HL-60 (cell line): ENCODE data around the gene KCTD16.

Experiments
- CTCF ChIP-seq: IDR thresholded peaks from one replicate; pipeline ENCODE4 v1.5.1; 2011; ENCODE audit warnings: low read length, control low read depth, inconsistent platforms; ENCODE audit not compliant: insufficient read depth
- GABPA ChIP-seq: IDR thresholded peaks from 2 replicates; pipeline ENCODE4 v1.6.1; 2012; ENCODE audit warnings: low read depth

GRCh38 chr5:144421411-144421810, 250.7 kb downstream of the KCTD16 start:
- TF ChIP-seq GABPA (no peak), CTCF (no peak)
